CMK (cell line): ENCODE results near the gene HOXC10.

ENCODE experiments used
- DNase-seq: peaks from one replicate; pipeline ENCODE4 v3.0.0-alpha.2; 2010; ENCODE audit warnings: low read depth

Gene HOXC10

GRCh38 chr12:54016478-54016964, 31.6 kb downstream of the HOXC10 start:
- no peak for DNase-seq

DNA sequence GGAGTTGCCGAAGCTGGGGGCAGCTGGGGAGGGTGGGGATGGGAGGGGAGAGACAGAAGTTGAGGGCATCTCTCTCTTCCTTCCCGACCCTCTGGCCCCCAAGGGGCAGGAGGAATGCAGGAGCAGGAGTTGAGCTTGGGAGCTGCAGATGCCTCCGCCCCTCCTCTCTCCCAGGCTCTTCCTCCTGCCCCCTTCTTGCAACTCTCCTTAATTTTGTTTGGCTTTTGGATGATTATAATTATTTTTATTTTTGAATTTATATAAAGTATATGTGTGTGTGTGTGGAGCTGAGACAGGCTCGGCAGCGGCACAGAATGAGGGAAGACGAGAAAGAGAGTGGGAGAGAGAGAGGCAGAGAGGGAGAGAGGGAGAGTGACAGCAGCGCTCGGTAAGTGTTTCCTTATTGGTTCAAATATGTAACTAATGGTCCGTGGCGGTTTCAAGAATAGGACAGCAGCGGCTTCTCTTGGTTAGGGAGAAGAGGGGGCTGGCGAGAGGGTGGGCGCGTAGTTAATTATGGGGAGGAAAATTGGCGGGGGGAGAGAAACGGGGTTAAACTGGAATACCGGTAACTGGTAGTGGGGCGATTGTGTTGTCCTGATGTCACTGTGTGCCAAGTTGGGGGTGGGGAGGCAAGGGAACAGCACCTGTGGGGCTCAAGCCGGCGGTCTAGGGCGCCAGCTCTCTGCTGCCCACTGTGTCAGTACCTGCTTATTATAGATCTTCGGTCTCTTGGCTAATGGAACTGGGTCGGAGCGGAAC, 32.3 kb downstream of the HOXC10 start:
- no peak for DNase-seq

GRCh38 chr12:54017878-54018467, 33.0 kb downstream of the HOXC10 start:
- DNase-seq = peak; percentile 87

GRCh38 chr12:54018468-54018984, 33.6 kb downstream of the HOXC10 start:
- DNase-seq = no peak

- no peak for DNase-seq
These were observed 34.3 kb downstream of the HOXC10 start for GRCh38 chr12:54019091-54019811.

DNA sequence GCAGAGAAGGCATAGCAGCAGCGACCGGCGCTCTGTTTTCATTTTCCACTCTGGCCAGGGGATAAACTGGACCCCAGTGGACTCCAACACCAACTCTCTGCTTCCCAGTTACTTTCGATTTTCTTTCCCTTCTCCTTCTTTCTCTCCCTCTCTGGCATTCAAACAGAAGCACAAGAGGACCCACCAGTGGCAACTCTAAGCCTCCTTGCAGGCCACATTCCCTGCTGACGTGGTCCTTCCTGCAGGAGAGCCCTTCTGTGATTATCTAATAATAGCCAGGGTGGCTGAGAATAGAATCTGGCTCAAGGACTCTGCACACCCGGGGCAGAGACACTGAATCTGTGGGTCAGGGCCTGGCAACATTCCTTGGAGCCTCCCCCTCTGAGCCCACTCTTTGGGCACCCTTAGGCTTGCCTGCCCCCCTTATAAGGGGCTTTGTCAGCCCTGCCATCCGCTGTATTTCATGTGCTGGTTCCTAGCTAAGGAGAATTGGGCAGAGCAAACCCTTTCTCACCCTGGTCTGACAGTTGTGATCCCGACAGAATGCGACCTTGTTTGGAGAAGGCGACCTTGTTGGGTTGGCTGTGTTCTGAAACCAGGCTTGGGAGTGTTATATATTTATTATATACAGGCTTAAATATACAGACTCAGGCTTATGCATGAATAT, 35.1 kb downstream of the HOXC10 start:
- no peak for DNase-seq

GRCh38 chr12:54020591-54021405, 35.9 kb downstream of the HOXC10 start:
- DNase-seq = no peak

DNA sequence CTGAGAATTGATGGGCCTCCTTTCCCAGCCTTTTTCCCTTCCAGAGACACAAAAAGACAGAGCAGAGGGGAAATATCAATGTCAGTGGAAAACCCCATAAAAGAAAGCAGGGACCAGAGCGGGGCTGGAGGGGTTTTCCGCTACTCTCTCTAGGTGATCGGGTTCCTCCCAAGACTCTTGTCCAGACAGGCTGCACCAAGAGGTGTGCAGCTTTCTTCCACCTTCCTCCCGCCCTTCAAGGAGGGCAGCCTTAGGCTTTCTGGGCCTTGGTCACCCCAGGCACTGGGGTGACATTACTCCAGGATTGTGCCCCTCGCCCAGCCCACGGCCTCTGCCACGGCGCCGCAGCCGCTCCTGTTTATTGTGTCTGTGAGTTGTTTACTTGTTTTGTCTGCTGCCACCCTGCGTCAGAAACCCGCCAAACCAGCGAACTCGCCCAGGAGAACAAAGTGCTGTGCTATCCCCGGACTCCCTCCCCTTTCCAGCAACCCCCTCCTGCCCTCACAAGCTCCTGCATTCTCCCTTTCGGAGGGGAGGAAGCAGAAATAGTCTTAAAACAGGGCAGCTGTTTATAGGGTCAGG, 36.6 kb downstream of the HOXC10 start:
- DNase-seq = no peak

- DNase-seq = no peak
These were observed 38.3 kb downstream of the HOXC10 start for GRCh38 chr12:54022960-54023884.

DNA sequence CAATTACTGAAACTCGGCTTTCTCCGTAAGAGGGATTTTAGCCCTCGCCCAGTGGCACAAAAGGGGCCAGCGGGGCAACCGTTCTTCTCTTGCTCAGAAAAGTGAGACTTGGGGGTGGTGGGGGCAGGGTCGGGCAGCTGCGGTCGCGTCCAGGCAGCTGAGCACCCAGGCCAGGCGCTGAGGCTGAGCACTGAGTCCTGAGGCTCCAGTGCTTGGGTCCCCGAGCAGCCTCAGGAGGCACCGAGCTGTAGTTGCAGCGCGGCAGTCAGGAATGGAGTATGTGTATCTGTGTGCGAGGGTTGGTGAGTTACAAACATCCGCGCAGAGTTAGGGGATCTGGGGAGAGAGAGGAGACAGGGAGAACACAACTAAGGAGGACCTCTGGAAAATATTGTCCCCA, 39.2 kb downstream of the HOXC10 start:
- no peak for DNase-seq

DNA sequence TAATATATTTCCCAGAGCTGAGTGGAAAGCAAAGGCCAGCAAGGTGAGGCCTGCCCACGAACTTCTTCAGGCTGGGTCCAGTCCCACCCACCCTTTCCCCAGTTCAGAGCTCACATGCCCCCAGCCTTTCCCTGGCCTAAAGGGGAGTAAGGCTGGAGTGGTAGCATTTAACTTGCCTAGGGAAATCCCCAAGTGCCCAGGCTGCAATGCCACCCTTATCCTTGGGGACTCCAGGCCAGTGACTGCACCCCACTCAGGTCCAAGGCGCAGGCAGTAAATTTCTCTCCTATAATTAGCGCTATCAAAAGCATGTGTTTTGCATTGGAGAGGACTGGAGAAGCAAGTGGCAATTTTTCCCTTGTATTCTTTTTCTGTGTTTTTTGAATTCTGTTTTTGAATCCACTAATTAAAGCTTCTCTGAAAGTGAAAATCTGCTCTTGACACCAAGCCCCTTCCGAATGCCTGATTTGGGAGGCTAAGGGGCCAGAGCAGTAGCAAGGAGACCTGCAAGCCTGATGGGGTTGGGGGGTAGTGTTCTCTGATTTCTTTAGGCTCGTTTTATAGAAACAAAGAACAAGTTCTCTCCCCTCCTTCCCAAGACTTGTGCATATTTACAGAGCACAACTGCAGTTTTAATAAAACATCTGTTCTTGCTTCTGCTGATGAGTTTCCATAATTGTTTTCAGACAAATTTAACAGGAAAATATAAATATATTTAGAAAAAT, 39.8 kb downstream of the HOXC10 start:
- no peak for DNase-seq

DNA sequence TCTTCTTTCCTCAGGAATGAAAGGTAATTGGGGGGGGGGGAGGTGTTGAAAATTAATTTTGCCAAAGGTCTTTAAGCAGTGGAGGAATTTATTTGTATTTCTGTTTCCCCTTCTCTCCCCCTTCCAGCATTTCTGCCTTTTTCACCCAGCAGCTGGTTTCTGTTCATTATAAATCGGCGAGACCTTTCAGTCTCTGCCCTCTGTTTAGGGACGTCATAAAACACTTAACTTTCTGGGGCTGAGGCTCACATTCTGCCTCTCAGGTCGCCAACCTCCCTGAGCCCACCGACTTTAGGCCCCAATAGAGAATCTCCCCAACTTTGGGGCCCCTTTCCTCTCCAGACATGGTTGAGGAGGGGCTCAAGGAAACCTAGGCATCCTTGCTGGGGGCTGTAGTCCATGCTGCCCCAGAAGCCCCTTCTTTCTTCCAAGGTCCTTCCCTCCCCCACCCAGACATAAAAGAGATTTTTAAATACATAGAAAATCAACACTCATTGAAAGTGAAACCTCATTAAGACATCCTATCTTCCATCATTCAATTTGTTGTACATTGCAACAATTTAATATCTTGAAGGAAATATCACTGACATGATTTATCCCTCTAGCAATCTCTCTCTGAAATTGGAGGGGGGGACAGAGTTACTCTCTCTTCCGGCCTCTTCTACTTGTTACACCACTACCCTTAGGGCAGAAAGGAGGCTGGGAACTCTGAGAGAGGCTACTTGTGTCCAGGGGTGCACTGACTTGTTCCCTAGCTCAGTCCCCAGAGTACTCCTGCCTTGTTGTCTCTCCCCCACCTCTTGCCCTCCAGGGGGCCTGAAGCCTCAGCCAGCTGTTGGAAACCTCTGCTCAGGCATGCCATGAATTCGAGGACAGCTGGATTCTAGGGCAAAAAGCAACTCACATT, 40.8 kb downstream of the HOXC10 start:
- DNase-seq = no peak

GRCh38 chr12:54026640-54027441, 41.9 kb downstream of the HOXC10 start:
- DNase-seq = no peak

DNA sequence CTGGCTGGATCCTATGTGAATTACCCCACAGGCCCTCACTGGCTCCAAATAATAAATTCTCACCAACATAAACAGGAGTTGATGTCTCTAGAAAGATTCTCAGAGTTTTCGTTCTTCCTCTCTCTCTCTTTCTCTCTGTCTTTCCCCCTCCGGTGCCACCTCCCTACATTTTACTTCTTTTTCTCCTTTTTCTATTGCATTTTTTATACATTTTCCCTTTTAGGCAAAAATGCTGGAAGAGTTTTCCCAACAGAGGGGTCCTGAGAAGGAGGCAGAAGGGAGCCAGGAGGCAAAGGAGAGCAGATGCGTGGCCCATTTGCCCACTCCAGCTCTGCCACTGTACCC, 42.5 kb downstream of the HOXC10 start:
- no peak for DNase-seq

GRCh38 chr12:54028314-54029201, 43.6 kb downstream of the HOXC10 start, which contains the start of gene HOXC6:
HOXC6 (plus strand) TSS chr12:54028440; CDS start chr12:54028522, 82 bp downstream.
- no peak for DNase-seq
